GM19238 (cell line): ENCODE results near the gene PTPRN2.

Experiments used
- DNase-seq: peaks from one replicate; pipeline ENCODE4 v3.0.0; 2011; ENCODE audit warnings: low spot score; ENCODE audit not compliant: insufficient read length

The PTPRN2 gene

DNA sequence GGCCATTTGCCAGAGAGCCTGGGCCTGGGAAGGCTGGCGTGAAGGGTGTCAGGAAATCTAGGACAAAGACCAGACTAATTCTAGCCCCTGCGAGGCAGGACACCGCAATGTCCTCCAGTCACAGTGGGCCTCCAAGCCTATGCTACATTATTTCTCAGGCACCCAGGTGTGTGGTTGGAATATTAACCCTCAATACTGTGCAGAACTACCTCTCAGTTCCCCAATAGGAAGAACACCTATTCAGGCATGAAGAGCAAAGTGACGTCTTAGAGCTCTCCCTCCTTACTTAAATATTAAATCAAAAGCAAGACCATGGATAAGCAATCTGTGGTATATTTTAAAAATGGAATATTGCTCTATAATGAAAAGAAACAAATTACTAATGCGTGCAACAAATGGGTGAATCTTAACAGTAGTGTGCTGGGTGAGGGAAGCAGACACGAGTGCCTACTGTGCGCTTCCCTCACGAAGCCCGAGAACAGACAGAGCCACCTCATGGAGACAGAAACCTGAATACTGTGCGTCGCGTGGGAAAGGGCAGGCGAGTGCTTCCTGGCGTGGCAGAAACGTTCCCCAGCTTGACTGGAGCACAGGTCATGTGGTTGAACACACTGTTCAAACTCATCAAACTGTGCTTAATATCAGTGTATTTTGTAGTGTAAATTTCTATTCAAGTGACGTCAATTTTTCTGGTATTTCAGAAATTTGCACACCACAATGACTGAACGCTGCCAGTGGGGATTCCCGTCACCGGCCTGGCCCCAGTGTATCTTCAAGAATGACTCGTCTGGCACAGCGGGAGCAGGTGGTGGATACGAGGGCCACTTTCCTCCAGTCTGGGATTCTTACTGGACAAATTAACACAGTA, 15.5 kb upstream of the PTPRN2 start:
- no peak for DNase-seq

DNA sequence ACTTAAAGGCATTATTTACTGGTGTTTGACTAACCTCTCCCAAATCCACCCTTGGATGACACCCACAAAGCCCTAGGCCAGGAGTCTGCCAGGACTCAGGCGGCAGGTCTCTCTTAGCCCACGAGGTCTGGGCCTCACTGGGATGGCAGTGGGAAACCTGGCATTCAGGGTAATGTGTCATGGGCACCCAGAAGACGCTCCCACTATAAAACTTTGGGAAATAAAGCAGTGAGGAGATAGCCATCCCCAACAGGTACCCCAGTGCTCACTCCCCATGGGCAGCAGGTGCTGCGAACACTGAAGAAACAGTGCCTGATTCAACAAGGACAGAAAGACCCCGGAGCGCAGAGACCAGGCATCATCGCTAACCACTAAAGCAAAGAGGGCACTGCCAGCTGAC, 14.4 kb upstream of the PTPRN2 start:
- no peak for DNase-seq

DNA sequence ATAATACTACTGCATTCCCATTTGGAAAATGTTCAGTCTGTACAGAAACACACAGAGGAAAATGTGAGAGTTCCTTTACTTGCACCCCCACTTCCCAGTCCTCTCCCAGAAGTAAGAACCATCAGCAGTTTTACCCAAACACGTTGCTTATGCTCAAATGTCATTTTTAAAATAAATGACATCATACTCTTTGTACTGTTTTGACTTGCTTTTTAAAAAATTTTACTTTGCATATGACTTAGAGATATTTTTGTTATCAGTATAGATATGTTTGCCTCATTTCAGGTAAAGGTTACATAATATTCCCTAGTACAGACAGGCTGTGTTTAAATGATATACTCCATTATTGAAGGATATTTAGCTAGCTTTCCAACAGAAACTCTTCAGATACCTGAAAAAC, 13.5 kb upstream of the PTPRN2 start:
- no peak for DNase-seq

DNA sequence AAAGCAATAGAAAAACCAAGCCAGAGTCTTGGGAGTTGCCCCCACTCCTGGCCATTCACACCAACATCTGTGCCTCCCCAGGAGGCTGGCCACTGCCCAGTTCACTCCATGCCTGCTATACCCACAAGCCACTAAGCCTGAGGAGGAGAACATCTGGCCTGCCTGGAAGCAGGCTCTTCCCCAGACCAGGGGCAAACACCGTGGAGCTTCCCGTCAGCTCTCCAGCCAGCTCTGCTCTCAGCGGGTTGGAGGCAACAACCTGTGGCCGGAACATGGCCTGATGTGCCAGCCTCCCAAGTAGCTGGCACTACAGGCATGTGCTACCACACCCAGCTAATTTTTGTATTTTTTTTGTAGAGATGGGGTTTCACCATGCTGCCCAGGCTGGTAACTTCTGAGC, 9.1 kb upstream of the PTPRN2 start:
- no peak for DNase-seq

DNA sequence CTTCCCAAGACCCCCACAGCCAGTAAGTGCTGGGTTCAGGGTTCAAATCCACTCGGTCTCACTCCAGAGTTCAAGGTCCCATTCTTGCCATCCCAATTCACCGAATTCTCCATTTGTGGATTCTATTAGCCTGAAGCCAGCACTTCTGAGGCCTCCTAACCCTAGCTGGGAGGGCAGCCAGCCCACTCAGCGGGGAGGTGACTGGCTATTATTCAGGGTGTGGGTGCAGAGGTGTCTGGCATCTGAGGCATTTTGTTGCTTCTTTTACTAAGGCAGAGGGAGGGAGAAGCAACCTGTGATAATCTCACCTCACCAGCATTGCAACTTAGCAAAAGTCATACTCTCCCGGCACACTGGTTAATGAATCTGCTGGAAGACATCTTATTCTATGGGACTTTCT, 8.7 kb upstream of the PTPRN2 start:
- DNase-seq, result no peak

DNA sequence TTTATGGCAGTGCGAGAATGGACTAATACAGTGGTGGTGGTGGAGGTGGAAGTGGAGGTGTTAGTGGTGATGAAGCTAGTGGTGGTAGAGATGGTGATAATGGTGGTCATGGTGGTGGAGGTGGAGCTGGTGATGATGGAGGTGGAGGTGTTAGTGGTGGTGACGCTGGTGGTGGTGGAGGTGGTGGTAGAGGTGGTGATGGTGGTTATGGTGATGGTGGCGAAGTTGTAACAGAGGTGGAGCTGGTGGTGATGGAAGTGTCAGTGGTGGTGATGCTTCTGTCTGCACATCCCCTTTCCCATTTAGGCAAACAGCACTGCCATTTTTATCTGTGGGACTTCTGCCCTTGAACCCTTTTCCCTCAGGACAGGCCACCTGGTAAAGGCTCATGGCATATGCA, 7.4 kb upstream of the PTPRN2 start:
- no peak for DNase-seq

DNA sequence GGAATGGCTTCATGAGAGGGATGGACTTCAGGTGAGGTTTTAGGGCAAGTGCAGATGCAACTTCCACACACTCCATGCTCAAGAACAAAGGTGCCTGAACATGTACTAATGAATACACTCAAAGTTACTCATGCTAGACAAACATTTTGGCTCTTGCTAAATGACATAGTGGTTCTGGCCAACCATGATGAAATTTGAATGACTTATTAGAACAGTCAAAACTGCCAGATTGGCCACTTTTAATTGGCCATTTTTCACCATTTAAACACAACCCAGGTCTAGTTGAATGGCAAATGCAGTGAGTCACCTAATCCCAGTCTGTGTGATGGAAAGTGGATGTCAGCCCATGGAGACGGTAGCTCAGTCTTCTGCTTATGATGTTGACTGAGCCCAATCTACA, 4.9 kb upstream of the PTPRN2 start:
- DNase-seq, result no peak

DNA sequence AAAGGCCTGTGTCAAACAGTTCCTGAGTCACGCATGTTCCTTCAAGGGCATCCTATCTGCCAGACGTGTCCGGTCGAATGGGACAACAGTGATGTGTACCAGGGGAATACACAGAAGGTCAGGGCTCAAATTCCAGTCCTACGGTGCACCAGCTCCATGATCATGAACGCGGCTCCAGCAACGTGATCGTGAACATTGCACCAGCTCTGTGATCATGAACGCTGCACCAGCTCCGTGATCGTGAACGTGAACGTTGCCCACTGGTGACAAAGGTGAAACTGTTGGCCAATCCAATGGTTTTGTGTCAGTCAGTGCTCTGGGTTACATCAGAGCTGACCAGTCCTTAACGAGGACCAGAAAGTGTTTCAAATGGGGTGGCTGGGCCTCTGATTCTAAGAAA, 4.3 kb upstream of the PTPRN2 start:
- DNase-seq, result no peak

DNA sequence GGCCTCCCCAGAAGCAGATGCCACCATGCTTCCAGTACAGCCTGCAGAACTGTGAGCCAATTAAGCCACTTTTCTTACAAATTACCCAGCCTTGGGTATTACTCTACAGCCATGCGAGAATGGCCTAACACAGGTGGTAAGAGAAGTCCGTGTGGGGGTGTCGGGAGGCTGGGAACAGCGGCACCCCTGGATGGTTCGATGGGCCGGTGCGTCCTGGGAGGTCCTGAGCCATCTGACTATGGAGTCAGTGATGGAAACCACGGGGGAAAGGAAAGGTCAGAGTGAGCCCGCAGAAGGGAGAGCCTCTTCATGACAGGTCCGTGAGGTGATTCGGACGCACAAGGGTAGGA, 2.5 kb upstream of the PTPRN2 start:
- DNase-seq, result no peak

DNA sequence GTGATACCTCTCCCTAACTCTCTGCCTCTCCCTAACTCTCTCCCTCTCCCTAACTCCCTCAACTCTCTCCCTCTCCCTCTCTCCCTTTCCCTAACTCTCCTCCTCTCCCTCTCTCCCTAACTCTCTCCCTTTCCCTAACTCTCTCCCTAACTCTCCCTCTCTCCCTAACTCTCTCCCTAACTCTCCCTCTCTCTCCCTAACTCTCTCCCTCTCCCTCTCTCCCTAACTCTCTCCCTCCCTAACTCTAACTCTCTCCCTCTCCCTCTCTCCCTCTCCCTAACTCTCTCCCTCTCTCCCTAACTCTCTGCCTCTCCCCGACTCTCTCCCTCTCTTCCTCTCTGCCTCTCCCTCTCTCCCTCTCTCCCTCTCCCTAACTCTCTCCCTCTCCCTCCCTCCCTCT, 2.0 kb upstream of the PTPRN2 start:
- no peak for DNase-seq

DNA sequence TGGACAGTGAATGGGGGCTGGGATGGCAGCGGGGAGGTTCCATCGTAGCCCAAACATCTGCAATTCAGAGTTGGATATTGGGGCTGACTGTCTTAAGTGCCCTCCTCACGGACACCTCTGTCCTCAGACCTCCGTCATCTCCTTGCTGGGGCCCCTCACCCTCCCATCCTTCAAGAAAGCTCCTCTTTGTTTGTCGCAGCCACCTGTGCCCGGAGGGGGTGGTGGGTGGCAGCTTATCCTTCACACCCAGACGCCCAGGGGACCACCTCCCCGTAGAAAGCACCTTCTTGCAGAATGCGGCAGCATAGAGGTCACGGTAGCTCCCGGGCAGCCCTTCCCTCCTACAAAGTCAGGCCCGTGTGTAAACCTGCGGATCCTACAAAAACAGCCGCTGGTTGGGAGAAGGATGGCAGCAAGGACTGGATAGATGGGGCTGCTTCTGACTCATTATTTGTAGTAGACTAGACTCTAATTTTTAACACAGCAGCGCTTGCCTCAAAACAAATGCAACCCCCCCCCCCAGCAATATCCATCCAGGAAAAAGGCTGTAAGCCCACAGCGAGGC, 1.3 kb upstream of the PTPRN2 start:
- no peak for DNase-seq

DNA sequence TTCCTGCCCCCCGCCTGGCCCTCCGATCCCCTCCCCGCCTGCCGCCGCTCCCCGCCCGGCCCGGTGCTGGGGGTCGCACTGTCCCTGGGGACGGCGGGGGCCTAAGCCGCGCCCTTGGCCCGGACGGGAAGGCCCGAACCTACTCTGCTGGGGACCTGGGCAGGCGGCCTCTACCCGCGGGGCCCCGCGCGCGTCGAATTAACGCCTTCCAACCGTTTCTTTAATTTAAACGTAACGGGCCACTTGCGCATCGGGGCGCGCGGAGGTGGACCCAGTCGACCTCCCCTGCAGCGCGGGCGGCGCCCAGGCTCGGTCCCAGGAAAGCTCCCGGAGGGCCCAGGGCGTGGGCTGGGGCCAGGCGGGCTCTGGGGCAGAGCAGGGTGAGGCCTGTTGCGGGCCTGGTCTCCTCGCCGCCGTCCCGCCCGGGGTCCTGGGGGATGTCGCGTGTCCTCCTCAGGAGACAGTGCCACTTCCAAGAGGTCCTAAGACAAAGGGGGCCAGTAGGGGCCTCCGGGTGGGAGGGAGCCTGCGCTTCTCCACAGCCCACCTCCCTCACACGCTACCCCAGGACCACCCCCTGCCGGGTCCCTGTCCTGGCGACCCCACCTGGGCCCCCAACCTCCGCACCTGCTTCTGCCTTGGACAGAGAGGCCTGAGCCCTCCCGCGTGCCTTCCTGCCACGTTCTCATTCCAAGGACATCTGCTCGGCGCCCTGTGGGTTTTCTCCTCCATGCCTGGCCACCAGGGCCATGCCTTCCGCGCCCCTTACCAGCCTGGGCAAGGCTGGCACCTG, 658 bp upstream of the PTPRN2 start:
- DNase-seq, result no peak

DNA sequence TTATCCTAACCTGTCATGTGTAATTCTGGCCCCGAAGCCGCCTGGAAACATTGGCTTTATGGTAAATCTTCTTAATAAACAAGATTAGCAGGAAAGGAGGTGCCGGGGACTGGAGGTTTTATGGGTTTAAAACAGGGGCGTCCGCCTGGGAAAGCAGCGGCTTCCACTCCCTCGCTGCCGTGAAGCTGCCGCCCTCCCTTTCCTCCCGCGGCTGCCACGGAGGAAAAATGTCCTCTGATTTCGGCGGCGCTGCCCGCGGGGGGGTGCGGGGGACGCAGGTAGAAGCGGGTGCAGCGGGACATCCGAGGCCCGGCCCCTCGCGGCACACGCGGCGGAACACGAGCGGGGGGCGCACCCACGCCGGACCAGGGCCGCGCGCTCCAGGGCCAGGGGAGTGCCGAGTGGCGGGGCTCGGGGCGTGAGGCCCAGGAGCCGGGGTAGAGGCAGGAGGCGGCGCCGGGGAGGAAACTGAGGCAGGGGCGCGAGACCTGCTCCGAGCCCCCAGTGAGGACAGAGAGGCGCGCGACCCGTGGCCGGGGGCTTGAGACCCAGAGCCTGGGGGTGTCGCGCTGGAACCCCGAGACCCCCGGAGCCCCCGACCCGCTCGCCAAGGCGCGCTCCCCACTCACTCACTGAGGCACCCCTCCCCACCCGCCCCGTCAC, 993 bp downstream of the PTPRN2 start:
- no peak for DNase-seq

DNA sequence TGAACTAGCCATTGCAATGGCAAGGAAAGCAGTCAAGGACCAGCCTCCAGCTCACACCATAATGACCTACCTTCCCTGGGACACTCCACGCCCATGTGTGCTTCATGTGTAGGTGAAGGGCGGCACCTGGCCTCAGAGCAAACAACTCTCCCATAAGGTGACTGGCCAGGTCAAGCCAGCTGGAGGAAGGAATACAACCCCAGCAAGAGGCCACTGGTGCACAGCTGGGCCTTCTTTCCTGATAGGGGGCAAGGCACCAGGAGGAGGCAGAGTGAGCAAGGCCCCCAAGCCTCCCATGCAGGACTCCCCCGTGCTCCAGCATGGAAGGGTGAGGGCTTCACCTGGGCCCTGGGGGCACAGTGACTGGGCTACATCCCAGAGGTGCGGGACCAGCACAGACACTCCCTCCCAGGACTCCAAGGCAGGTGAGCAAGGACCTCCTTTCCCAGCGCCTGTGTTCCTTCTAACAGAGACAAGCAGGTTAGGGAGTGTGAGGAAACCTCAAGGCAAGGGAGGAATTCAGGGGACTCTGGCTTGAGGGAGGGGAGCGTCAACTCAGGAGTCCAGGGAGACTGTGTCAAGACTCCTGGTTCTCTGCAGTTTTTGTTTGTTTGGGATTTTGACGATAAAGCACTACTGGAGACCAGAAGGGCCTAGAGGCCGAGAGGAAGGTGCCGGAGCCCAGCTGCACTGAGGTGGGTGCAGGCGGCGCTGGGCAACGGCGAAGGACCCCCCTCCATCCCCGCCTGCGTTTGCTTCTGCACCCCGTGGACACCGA, 1.7 kb downstream of the PTPRN2 start:
- no peak for DNase-seq

DNA sequence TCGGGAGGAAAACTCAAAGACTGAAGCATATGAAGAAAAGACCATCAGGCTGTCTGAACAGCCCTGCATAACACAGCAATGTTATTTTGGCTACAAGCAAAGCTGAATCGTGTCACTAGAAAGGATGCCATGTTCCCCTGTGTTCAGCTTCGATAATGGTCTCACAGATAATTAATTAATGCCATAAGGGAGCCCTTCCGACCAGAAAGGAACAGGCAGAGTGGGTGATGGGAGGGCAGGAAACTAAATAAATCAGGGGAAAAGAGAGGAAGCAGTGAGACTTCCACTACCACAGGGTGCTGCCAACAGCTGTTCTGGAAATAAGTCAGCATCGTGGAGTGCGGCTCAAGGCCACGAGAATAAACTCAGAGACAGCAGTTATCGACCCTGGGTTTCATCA, 3.2 kb downstream of the PTPRN2 start:
- no peak for DNase-seq

DNA sequence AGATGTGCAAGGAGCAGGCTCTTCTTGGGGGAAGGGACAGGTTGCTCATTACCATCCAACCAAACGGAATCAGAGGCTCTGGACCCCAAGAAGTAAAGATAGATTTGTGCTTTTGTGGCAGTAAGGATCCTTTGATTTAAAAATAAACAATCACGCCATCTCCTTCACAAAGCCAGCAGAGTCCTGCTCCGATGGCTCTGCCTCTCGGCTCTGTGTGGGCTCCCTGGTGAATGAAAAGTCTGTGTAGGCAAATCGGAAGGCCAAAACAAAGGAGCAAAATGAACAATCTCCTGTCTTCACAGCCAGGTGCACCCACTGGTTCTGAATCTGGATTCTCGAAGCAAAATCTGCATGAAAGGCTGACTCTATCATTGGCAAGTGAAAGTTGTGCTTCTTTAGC, 3.8 kb downstream of the PTPRN2 start:
- DNase-seq, result no peak

DNA sequence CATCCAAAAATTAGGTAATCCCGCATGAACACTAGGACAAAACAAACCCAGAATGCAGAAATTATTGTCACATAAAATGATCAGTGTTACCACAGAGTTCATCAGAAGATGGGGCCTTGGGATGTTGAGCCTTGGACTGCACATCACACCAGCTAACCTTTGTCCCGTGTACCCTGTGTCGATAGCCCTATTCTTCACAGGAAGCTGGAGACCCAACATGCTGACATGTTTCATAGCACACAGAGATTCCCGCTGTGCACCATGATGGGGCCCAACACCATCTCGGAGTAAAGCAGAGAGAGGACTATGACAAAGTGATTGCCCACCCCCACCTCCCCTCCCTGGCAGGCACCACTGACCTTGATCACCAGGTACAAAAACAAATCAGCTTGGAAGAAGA, 4.5 kb downstream of the PTPRN2 start:
- DNase-seq, result no peak

DNA sequence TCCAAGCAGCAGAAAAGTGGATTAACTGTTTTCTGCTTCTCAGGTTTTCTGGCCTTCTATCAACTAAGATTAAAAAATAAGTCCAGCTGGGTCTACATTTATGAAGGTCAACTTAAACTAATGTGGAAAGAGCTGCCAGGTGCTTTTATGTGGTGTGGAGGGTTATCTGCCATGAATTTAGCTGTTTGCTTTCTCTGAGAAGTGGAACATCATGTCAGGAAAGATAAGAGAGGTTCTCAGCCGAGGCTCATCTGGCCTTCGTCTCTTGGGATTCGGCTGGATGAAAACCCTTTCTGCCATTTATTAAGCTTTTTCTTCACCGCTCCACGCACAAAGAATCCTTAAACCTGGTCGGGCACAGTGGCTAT, 5.5 kb downstream of the PTPRN2 start:
- no peak for DNase-seq

DNA sequence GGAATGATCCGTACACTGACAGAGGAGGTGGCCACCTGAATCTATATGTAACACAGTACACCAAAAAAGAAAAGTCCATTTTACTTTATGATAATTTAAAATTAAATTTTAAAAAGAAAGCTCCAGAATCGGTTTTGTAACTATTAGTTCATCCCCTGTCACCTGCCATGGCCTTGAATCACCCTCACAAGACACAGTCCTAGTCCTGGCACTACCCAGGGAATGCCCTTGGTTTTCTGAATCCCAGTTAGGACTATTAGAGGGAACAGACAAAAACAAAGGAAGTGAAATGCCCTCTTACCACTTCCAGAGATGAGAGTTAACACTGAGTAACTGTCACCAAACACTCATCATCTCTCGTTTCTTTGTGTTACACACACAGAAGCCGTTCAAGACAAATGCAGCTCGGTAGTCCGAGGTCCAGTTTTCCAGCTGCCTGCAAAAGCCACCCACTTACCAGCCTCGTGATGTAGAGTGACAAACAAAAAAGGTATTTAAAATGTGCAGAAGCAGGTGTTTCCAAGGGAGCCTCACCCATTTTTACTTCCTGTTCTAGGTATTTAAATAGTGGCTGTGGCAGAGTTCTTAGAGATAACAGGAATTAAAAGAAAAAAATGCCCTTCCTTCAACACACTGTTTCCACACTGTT, 6.1 kb downstream of the PTPRN2 start:
- no peak for DNase-seq

DNA sequence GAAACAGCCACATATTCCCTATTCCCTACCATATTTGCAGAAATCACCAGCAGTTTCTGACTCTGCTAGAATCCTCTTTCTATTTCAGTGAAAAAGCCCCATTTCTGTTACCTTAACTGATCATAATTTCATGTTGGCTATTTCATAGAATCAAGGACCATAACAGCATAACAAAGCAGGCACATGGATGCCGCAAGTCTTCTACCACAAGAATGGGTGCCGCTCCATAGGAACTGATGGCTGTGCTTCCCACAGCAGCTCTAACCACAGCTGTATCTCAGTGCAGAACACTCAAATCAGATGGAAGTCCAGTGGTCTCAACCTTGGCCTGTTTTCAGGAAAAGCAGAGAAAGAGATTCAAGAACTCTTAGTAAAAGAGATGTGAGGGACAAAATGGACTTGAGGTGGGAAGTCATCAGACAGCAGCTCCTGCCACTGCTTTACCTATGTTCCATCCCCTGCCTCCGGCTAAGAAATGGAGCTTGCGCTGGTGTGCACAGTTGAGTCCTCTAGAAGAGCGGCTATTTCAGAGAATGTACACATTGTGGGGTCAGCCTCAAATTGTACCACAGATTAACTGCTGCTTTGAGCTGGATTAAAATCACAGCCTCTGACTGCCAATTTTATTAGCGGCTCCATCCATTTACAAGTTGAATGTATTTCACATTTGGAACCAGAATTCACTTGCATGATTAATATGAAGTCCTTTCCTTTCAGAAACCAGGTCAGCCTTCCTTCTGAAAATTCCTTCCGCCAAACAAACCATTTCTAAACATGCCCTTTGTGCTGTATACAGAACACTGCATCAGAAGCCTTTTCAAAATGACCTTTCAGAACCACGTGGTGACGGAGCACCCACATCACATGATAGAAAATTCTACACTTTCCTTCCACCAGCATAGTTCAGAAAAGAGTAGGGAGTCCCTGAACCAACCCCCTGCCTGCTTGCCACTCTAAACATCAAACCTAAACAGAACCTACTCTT, 7.7 kb downstream of the PTPRN2 start:
- no peak for DNase-seq
